Psoas muscle (tissue), 8 donors: ENCODE data around the gene DHRS7B. TPM values are rescaled to one million over a fixed set of nuclear protein-coding genes. Genes with fewer than 3 reads are reported as not detected.

Experiments used
- ATAC-seq, 4 donors: fragments of 200-7000 bp; cut with Tn5 transposase; one replicate each; pipeline ENCODE4 v1.9.1; 2020; ENCODE audit warnings: moderate library complexity in 3 of 4, mild to moderate bottlenecking in 2 of 4
- DNase-seq, 2 donors: peaks; one replicate each; pipeline ENCODE4 v3.0.0-alpha.2; 2020
- H3K27ac ChIP-seq: fragments of 200-600 bp; one replicate; pipeline ENCODE4 v1.8.0; 2022
- H3K27me3 ChIP-seq, 3 donors: fragments of 200-600 bp in 1 of 3; one replicate each; pipeline versions ENCODE4 v1.6.1 to v1.8.0; 2013 to 2022; ENCODE audit warnings: low read length in 2 of 3, mild to moderate bottlenecking in 2 of 3, moderate library complexity in 1 of 3; ENCODE audit not compliant: insufficient read depth in 3 of 3
- H3K36me3 ChIP-seq, 2 donors: fragments of 200-600 bp in 1 of 2; one replicate each; pipeline versions ENCODE4 v1.6.1 to v1.8.0; 2013 to 2022; ENCODE audit warnings: low read depth in 1 of 2, mild to moderate bottlenecking in 1 of 2, moderate library complexity in 1 of 2; ENCODE audit not compliant: insufficient read depth in 1 of 2
- H3K4me1 ChIP-seq: fragments of 200-600 bp; one replicate; pipeline ENCODE4 v1.8.0; 2022
- H3K4me3 ChIP-seq: fragments of 200-600 bp; one replicate; pipeline ENCODE4 v1.8.0; 2022; ENCODE audit warnings: mild to moderate bottlenecking
- H3K9me3 ChIP-seq: fragments of 200-600 bp; one replicate; pipeline ENCODE4 v1.8.0; 2022
- WGBS, 3 donors: extraction: QIAGEN DNeasy Blood & Tissue Kit; methylation state at CpG; one replicate each; pipeline versions ENCODE4 v1.1.6 to v1.1.7; 2013; 5-methylcytosine and 5-hydroxymethylcytosine counted together
- intact Hi-C, 2 donors: fragments of 100-400 bp; cut with DNase I; formaldehyde crosslinking; loops; one replicate each; pipeline versions ENCODE4 v1.11.0 to v1.14.2; 2022
- polyA plus RNA-seq, 3 donors: library from polyadenylated mRNA; stranded (reverse); fragments of 200-250 nt; gene quantifications; one replicate each; pipeline ENCODE4 v1.2.3, GENCODE V29; 2013
- total RNA-seq, 4 donors: library from RNA; stranded (reverse); fragmentation: NEBNext Ultra II Directional in 2 of 4; extraction: Animal tissue kit (Norgen Biotek cat#: 25700) in 2 of 4; gene quantifications; one replicate each; pipeline versions ENCODE4 v1.2.1 to v1.2.4, GENCODE V29; 2021 to 2023
- TF ChIP-seq, protein P1 (sequence below): fragments of 200-600 bp; IDR thresholded peaks from one replicate; pipeline ENCODE4 v1.8.0; 2022; ENCODE audit warnings: antibody characterized with exemption
- donor health status: healthy with polysubstance abuse.
- donor health status: DM: no; HTN: no; CAD: no; lungs with moderate emphysema.
- donor health status: Bipolar disorder and iron deficiency.
- donor health status: healthy.
- donor health status: DM: yes; HTN: yes; CAD: no.
- donor health status: DM: no; HTN: no; CAD: no.
- donor health status: DM: no; HTN: no; CAD: no.
- donor health status: DM: yes; HTN: yes; CAD: no.

DHRS7B gene
- total and polyA plus RNA-seq, 7 donors = 15.7 to 50.1 (median 31.9) TPM

DNA sequence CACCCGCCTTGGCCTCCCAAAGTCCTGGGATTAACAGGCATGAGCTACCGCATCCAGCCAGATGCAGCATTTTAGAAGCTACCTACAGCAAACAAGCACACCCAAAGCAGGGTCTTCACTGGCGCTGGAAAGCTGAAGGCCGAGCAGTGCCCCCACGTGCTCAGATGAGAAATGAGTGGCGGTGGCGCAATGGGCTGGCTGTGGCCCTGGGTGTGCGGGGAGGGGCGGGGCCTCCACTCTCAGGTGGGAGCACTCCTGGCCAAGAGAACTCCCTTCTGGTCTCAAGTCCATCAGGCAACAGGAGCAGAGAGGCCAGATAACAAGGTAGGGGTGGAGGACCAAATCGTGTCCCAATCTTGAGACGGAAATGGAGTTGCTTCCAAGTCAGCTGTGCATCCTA, 75.1 kb downstream of the DHRS7B start:
- ATAC-seq (peak in 2 of 4 donors; percentile 0 to 3), DNase-seq (no peak)
- no peaks in the 10 kb centered on the region for H3K27me3 ChIP-seq
- peaks cover 88% of the 10 kb centered on the region for H3K4me1 ChIP-seq
- peak overlapping the region; percentile 81 for H3K27ac ChIP-seq
- intact Hi-C loops = no loop called here
- 77 to 89% (median 79%) methylated on average over 11 of the region's 11 CpGs for WGBS, 3 donors
- peaks cover 3 to 16% of the 10 kb centered on the region in 2 donors for H3K36me3 ChIP-seq
- TF ChIP-seq, protein P1, sequence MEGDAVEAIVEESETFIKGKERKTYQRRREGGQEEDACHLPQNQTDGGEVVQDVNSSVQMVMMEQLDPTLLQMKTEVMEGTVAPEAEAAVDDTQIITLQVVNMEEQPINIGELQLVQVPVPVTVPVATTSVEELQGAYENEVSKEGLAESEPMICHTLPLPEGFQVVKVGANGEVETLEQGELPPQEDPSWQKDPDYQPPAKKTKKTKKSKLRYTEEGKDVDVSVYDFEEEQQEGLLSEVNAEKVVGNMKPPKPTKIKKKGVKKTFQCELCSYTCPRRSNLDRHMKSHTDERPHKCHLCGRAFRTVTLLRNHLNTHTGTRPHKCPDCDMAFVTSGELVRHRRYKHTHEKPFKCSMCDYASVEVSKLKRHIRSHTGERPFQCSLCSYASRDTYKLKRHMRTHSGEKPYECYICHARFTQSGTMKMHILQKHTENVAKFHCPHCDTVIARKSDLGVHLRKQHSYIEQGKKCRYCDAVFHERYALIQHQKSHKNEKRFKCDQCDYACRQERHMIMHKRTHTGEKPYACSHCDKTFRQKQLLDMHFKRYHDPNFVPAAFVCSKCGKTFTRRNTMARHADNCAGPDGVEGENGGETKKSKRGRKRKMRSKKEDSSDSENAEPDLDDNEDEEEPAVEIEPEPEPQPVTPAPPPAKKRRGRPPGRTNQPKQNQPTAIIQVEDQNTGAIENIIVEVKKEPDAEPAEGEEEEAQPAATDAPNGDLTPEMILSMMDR = no peak
- no peak overlapping the region for H3K4me3 ChIP-seq
- H3K9me3 ChIP-seq = no peaks in the 10 kb centered on the region

DNA sequence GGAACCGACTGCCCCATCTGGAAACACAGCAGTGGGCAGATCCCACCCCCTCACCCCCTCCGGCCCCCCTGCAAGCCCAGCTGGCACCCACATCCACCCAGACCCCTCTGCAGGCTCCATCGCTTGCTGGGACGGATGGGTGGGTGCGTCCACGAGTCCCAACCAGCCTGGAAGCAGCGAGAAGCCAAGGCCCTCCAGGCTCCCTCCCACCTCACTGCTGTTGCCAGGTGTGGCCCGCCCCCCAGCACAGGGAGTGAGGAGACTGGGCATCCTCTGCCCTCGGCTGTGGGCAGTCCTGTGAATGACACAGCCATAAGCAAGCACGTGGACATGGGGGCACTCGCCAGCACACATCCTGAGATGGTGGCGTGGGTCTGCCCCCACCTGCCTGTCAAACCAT, 75.7 kb downstream of the DHRS7B start:
- DNase-seq (no peak), ATAC-seq (peak in 1 of 4 donors; percentile 21)
- no peak overlapping the region for H3K4me3 ChIP-seq
- TF ChIP-seq, protein P1 = no peak
- H3K36me3 ChIP-seq = peaks cover 3 to 9% of the 10 kb centered on the region in 2 donors
- peaks cover 89% of the 10 kb centered on the region for H3K4me1 ChIP-seq
- no peaks in the 10 kb centered on the region for H3K27me3 ChIP-seq
- intact Hi-C loops = no loop called here
- WGBS, 3 donors = 64 to 75% (median 66%) methylated on average over 11 to 12 of the region's 12 CpGs
- H3K9me3 ChIP-seq = no peaks in the 10 kb centered on the region
- peak overlapping the region; percentile 81 for H3K27ac ChIP-seq

DNA sequence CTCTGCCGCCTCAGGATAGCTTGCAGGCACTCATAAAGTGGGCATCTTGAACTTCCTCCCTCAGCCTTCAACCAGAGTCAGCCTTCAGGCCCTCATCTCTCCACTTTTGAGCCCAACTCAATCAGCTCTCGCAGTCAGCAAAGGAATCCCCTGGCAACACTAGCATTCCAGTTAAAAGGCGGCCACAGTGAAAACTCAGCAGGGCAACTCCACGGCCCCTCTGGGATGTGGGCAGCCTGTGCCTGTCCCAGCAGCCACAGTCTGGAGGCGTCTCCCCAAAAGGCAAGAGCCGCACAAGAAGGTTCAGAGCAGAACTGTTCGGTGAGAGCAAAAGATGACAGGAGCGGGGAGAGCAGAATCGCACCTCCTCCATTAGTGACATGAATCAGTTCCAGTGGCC, 78.2 kb downstream of the DHRS7B start:
- WGBS, 3 donors = 28 to 61% (median 40%) methylated on average over 9 of the region's 9 CpGs
- ATAC-seq = peak in 1 of 4 donors; percentile 11
- Histone ChIP-seq H3K4me1 (peaks cover 89% of the 10 kb centered on the region), H3K4me3 (no peak overlapping the region), H3K27ac (peak overlapping the region; percentile 62), H3K27me3 (no peaks in the 10 kb centered on the region), H3K9me3 (no peaks in the 10 kb centered on the region), H3K36me3 (no peaks in the 10 kb centered on the region)
- intact Hi-C loops = no loop called here
- TF ChIP-seq, protein P1 = no peak
- DNase-seq = no peak

DNA sequence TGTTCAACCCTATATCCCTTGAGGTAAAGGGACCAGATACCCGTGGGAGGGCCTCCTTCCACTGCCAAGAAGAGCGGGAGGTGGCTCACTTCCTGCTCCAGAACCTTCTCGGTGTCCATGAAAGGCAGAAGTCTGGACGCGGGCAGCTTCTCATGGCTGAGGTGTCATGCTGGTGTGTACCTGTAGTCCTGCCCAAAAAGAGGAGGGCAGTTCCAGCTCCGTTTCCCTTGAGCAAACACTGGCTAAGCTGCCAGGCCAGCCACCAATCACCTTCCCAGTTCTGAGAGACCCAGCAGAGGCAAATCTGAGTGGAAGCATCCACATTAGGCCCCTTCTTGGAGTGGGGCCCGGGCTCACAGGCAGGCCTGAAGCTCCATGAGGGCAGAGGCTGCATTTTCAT, 81.6 kb downstream of the DHRS7B start:
- Histone ChIP-seq H3K27ac (peak overlapping the region; percentile 99), H3K4me1 (peaks cover 88% of the 10 kb centered on the region), H3K27me3 (no peaks in the 10 kb centered on the region), H3K36me3 (peaks cover 0 to 6% of the 10 kb centered on the region in 2 donors), H3K9me3 (no peaks in the 10 kb centered on the region), H3K4me3 (no peak overlapping the region)
- 43 to 62% (median 45%) methylated on average over 7 of the region's 7 CpGs for WGBS, 3 donors
- TF ChIP-seq, protein P1 = no peak
- ATAC-seq = no peak
- intact Hi-C loops = loop anchor here in 1 of 2 donors (2.0 kb wide), 1 partner anchor 40 kb away; no protein-coding TSS in a partner anchor
- DNase-seq = no peak
